HG02642 (cell line): ENCODE data around the gene CLCN5.
A peak's percentile ranks its signal among the peaks of the same experiment; 100 is the strongest.

Experiments
- ATAC-seq: cut with Tn5 transposase; IDR thresholded peaks from one replicate; pipeline ENCODE4 v1.9.1; 2021; ENCODE audit warnings: mild to moderate bottlenecking; ENCODE audit not compliant: unreplicated experiment, poor library complexity

Gene CLCN5

GRCh38 chrX:50072110-50072509 lies 149.7 kb downstream of the CLCN5 start:
- no peak for ATAC-seq

GRCh38 chrX:50073601-50074000 lies 151.2 kb downstream of the CLCN5 start:
- ATAC-seq, result no peak

GRCh38 chrX:50075630-50076339 lies 153.4 kb downstream of the CLCN5 start:
- peak; percentile 48 for ATAC-seq

- ATAC-seq, result no peak
Observed at GRCh38 chrX:50081282-50081889, 159.0 kb downstream of the CLCN5 start.

GRCh38 chrX:50082741-50083140 lies 160.3 kb downstream of the CLCN5 start:
- ATAC-seq, result no peak

- no peak for ATAC-seq
Observed at GRCh38 chrX:50088645-50089044, 166.2 kb downstream of the CLCN5 start.

- ATAC-seq, result no peak
Observed at GRCh38 chrX:50093625-50094024, 171.2 kb downstream of the CLCN5 start.

- ATAC-seq, result no peak
Observed at GRCh38 chrX:50097071-50097470, 174.7 kb downstream of the CLCN5 start.

GRCh38 chrX:50098241-50098640 lies 175.8 kb downstream of the CLCN5 start:
- ATAC-seq, result no peak

- no peak for ATAC-seq
Observed at GRCh38 chrX:50098749-50099148, 176.4 kb downstream of the CLCN5 start.

GRCh38 chrX:50099331-50099730 lies 176.9 kb downstream of the CLCN5 start:
- no peak for ATAC-seq

- ATAC-seq, result no peak
Observed at GRCh38 chrX:50100188-50100587, 177.8 kb downstream of the CLCN5 start.

GRCh38 chrX:50103176-50103575 lies 180.8 kb downstream of the CLCN5 start:
- ATAC-seq, result no peak

- ATAC-seq, result no peak
Observed at GRCh38 chrX:50103866-50104566, 181.6 kb downstream of the CLCN5 start.

GRCh38 chrX:50106051-50106675 lies 183.8 kb downstream of the CLCN5 start:
- ATAC-seq, result no peak

GRCh38 chrX:50107470-50107869 lies 185.1 kb downstream of the CLCN5 start:
- ATAC-seq, result no peak

GRCh38 chrX:50108264-50108663 lies 185.9 kb downstream of the CLCN5 start:
- ATAC-seq, result no peak

GRCh38 chrX:50111742-50112141 lies 189.3 kb downstream of the CLCN5 start:
- no peak for ATAC-seq

GRCh38 chrX:50114113-50114512 lies 191.7 kb downstream of the CLCN5 start:
- ATAC-seq, result no peak

GRCh38 chrX:50115973-50116372 lies 193.6 kb downstream of the CLCN5 start:
- ATAC-seq, result no peak

GRCh38 chrX:50117476-50117875 lies 195.1 kb downstream of the CLCN5 start:
- ATAC-seq, result no peak
